Nephron progenitor cell (in vitro differentiated cells): ENCODE measurements around the gene FGF1.

ENCODE experiments used
- DNase-seq: peaks from one replicate; pipeline ENCODE4 v3.0.0; 2021
- H3K27ac Mint-ChIP-seq: 2 replicates; pipeline ENCODE4 v1.8.0; 2021; ENCODE audit warnings: mild to moderate bottlenecking, moderate library complexity, mixed read lengths
- H3K27me3 Mint-ChIP-seq: 2 replicates; pipeline ENCODE4 v1.8.0; 2021; ENCODE audit warnings: mild to moderate bottlenecking, low read depth, mixed read lengths; ENCODE audit not compliant: poor library complexity
- H3K36me3 Mint-ChIP-seq: 2 replicates; pipeline ENCODE4 v1.8.0; 2021; ENCODE audit warnings: low read depth, mixed read lengths
- H3K4me1 Mint-ChIP-seq: 2 replicates; pipeline ENCODE4 v1.8.0; 2021; ENCODE audit warnings: mixed read lengths
- H3K4me3 Mint-ChIP-seq: 2 replicates; pipeline ENCODE4 v1.8.0; 2021; ENCODE audit warnings: mild to moderate bottlenecking, moderate library complexity, mixed read lengths
- H3K9me3 Mint-ChIP-seq: 2 replicates; pipeline ENCODE4 v1.8.0; 2021; ENCODE audit warnings: mild to moderate bottlenecking, moderate library complexity, mixed read lengths
- CTCF ChIP-seq: fragments of 200-600 bp; sonication (generic); IDR thresholded peaks from 2 replicates; pipeline ENCODE4 v1.5.0; 2021; ENCODE audit warnings: antibody characterized with exemption

FGF1 gene

GRCh38 chr5:142663246-142663645, 22.6 kb downstream of the FGF1 start:
- DNase-seq = no peak
- Mint-ChIP-seq H3K36me3 (no peaks in the 10 kb centered on the region), H3K9me3 (no peaks in the 10 kb centered on the region), H3K27ac (no peak overlapping the region), H3K27me3 (peaks cover 6% of the 10 kb centered on the region), H3K4me1 (peaks cover 15% of the 10 kb centered on the region), H3K4me3 (no peak overlapping the region)
- no peak for TF ChIP-seq CTCF

- no peaks in the 10 kb centered on the region for H3K9me3 Mint-ChIP-seq
- H3K4me3 Mint-ChIP-seq = no peak overlapping the region
- peaks cover 26% of the 10 kb centered on the region for H3K4me1 Mint-ChIP-seq
- no peaks in the 10 kb centered on the region for H3K36me3 Mint-ChIP-seq
- no peak overlapping the region for H3K27ac Mint-ChIP-seq
- TF ChIP-seq CTCF = no peak
- no peak for DNase-seq
- H3K27me3 Mint-ChIP-seq = peaks cover 6% of the 10 kb centered on the region
Observed at GRCh38 chr5:142661957-142662356, 23.9 kb downstream of the FGF1 start.

- Mint-ChIP-seq H3K36me3 (no peaks in the 10 kb centered on the region), H3K4me1 (peaks cover 27% of the 10 kb centered on the region), H3K4me3 (no peak overlapping the region), H3K27me3 (peaks cover 6% of the 10 kb centered on the region), H3K27ac (no peak overlapping the region), H3K9me3 (no peaks in the 10 kb centered on the region)
- DNase-seq = no peak
- no peak for TF ChIP-seq CTCF
Observed at GRCh38 chr5:142661143-142661542, 24.7 kb downstream of the FGF1 start.

GRCh38 chr5:142660731-142661130, 25.2 kb downstream of the FGF1 start:
- H3K27ac Mint-ChIP-seq = no peak overlapping the region

GRCh38 chr5:142660196-142660595, 25.7 kb downstream of the FGF1 start:
- TF ChIP-seq CTCF = no peak
- H3K36me3 Mint-ChIP-seq = no peaks in the 10 kb centered on the region
- DNase-seq = no peak
- no peak overlapping the region for H3K4me3 Mint-ChIP-seq
- H3K4me1 Mint-ChIP-seq = peaks cover 31% of the 10 kb centered on the region
- no peak overlapping the region for H3K27ac Mint-ChIP-seq
- peaks cover 4% of the 10 kb centered on the region for H3K27me3 Mint-ChIP-seq
- H3K9me3 Mint-ChIP-seq = no peaks in the 10 kb centered on the region

More at GRCh38 chr5:142660731-142661130, 25.2 kb downstream of the FGF1 start:
- Mint-ChIP-seq H3K4me1 (peaks cover 31% of the 10 kb centered on the region), H3K4me3 (no peak overlapping the region), H3K27me3 (peaks cover 6% of the 10 kb centered on the region), H3K36me3 (no peaks in the 10 kb centered on the region), H3K9me3 (no peaks in the 10 kb centered on the region)
- TF ChIP-seq CTCF = no peak
- no peak for DNase-seq

- no peak for TF ChIP-seq CTCF
- no peak for DNase-seq
- Mint-ChIP-seq H3K4me3 (no peak overlapping the region), H3K4me1 (peaks cover 38% of the 10 kb centered on the region), H3K27me3 (peaks cover 3% of the 10 kb centered on the region), H3K27ac (no peak overlapping the region), H3K36me3 (no peaks in the 10 kb centered on the region), H3K9me3 (no peaks in the 10 kb centered on the region)
Observed at GRCh38 chr5:142659405-142659804, 26.5 kb downstream of the FGF1 start.
